Glomerular visceral epithelial cell (primary cell): ENCODE measurements around the gene ADTRP.
"Not testable (repeated sequence)": the region's sequence is repeated elsewhere in the genome, so short reads cannot be mapped to it uniquely, and the experiment has no call there.

Experiments
- DNase-seq: peaks from one replicate; pipeline ENCODE4 v3.0.0-alpha.2; 2016; ENCODE audit errors: extremely low spot score

ADTRP gene

GRCh38 chr6:11803591-11803971 lies 25.0 kb upstream of the ADTRP start:
- no peak for DNase-seq

GRCh38 chr6:11802886-11803590 lies 24.4 kb upstream of the ADTRP start:
- DNase-seq: no peak

- DNase-seq: not testable (repeated sequence)
Measured at GRCh38 chr6:11800531-11800930, 21.9 kb upstream of the ADTRP start.

- DNase-seq: no peak
Measured at GRCh38 chr6:11798538-11798937, 19.9 kb upstream of the ADTRP start.

- no peak for DNase-seq
Measured at GRCh38 chr6:11798096-11798495, 19.5 kb upstream of the ADTRP start.

GRCh38 chr6:11796829-11797228 lies 18.2 kb upstream of the ADTRP start:
- DNase-seq: no peak

- DNase-seq: no peak
Measured at GRCh38 chr6:11795403-11795802, 16.8 kb upstream of the ADTRP start.

GRCh38 chr6:11793277-11793676 lies 14.7 kb upstream of the ADTRP start:
- DNase-seq: no peak

- peak; percentile 12 for DNase-seq
Measured at GRCh38 chr6:11791354-11792107, 12.9 kb upstream of the ADTRP start.

- DNase-seq: no peak
Measured at GRCh38 chr6:11789744-11790143, 11.1 kb upstream of the ADTRP start.

- DNase-seq: no peak
Measured at GRCh38 chr6:11788043-11788442, 9.4 kb upstream of the ADTRP start.

GRCh38 chr6:11785774-11786579 lies 7.4 kb upstream of the ADTRP start:
- peak; percentile 7 for DNase-seq

GRCh38 chr6:11785415-11785773 lies 6.8 kb upstream of the ADTRP start:
- no peak for DNase-seq

- DNase-seq: no peak
Measured at GRCh38 chr6:11784341-11784740, 5.7 kb upstream of the ADTRP start.

GRCh38 chr6:11783524-11784064 lies 5.0 kb upstream of the ADTRP start:
- DNase-seq: no peak

GRCh38 chr6:11782524-11782923 lies 3.9 kb upstream of the ADTRP start:
- no peak for DNase-seq

GRCh38 chr6:11780097-11780428 lies 1.5 kb upstream of the ADTRP start:
- DNase-seq: no peak

GRCh38 chr6:11779329-11780096 lies 910 bp upstream of the ADTRP start:
- DNase-seq: no peak

- DNase-seq: no peak
Measured at GRCh38 chr6:11778036-11778435, 567 bp downstream of the ADTRP start.

- no peak for DNase-seq
Measured at GRCh38 chr6:11775791-11776409, 2.7 kb downstream of the ADTRP start.

GRCh38 chr6:11774426-11774825 lies 4.2 kb downstream of the ADTRP start:
- DNase-seq: no peak
